Stimulated activated naive CD8-positive, alpha-beta T cell treated with anti-CD3 and anti-CD28 coated beads, Interleukin-15, Interleukin-2, amounts not matched to agents 100 ng/mL and 50 ng/mL, for 24 hours (primary cell): ENCODE data around the gene SERPINA3.

ENCODE experiments used
- H3K27ac Mint-ChIP-seq: one replicate; pipeline ENCODE4 v1.8.0; 2021; ENCODE audit warnings: mild to moderate bottlenecking, mixed read lengths
- H3K27me3 Mint-ChIP-seq: one replicate; pipeline ENCODE4 v1.8.0; 2021; ENCODE audit warnings: mixed read lengths
- H3K36me3 Mint-ChIP-seq: one replicate; pipeline ENCODE4 v1.8.0; 2021; ENCODE audit warnings: low read depth, mixed read lengths
- H3K4me1 Mint-ChIP-seq: one replicate; pipeline ENCODE4 v1.8.0; 2021; ENCODE audit warnings: low read depth, mixed read lengths
- H3K4me3 Mint-ChIP-seq: one replicate; pipeline ENCODE4 v1.8.0; 2021; ENCODE audit warnings: mild to moderate bottlenecking, mixed read lengths
- H3K9me3 Mint-ChIP-seq: one replicate; pipeline ENCODE4 v1.8.0; 2021; ENCODE audit warnings: mixed read lengths

The SERPINA3 gene

GRCh38 chr14:94578712-94579111 is 33.5 kb upstream of the SERPINA3 start:
- H3K27ac Mint-ChIP-seq = no peak overlapping the region
- no peak overlapping the region for H3K4me3 Mint-ChIP-seq
- H3K4me1 Mint-ChIP-seq = no peaks in the 10 kb centered on the region
- no peaks in the 10 kb centered on the region for H3K9me3 Mint-ChIP-seq
- H3K27me3 Mint-ChIP-seq = peaks cover 8% of the 10 kb centered on the region
- H3K36me3 Mint-ChIP-seq = no peaks in the 10 kb centered on the region

GRCh38 chr14:94581127-94581999 is 30.8 kb upstream of the SERPINA3 start, which contains the start of gene SERPINA5:
Gene SERPINA5 (plus strand): TSS chr14:94581426. CDS start chr14:94587363, 5,937 bp downstream.
- Mint-ChIP-seq H3K36me3 (no peaks in the 10 kb centered on the region), H3K9me3 (no peaks in the 10 kb centered on the region), H3K4me3 (no peak within 1 kb of the TSS), H3K4me1 (no peaks in the 10 kb centered on the region), H3K27me3 (peaks cover 8% of the 10 kb centered on the region), H3K27ac (no peak within 1 kb of the TSS)

GRCh38 chr14:94582199-94582750 is 29.9 kb upstream of the SERPINA3 start:
- no peak overlapping the region for H3K4me3 Mint-ChIP-seq
- peaks cover 8% of the 10 kb centered on the region for H3K27me3 Mint-ChIP-seq
- no peaks in the 10 kb centered on the region for H3K36me3 Mint-ChIP-seq
- no peak overlapping the region for H3K27ac Mint-ChIP-seq
- no peaks in the 10 kb centered on the region for H3K9me3 Mint-ChIP-seq
- no peaks in the 10 kb centered on the region for H3K4me1 Mint-ChIP-seq

GRCh38 chr14:94582851-94583250 is 29.3 kb upstream of the SERPINA3 start:
- Mint-ChIP-seq H3K4me1 (no peaks in the 10 kb centered on the region), H3K4me3 (no peak overlapping the region), H3K36me3 (no peaks in the 10 kb centered on the region), H3K27me3 (peaks cover 8% of the 10 kb centered on the region), H3K9me3 (no peaks in the 10 kb centered on the region), H3K27ac (no peak overlapping the region)

GRCh38 chr14:94583557-94583956 is 28.6 kb upstream of the SERPINA3 start:
- Mint-ChIP-seq H3K36me3 (no peaks in the 10 kb centered on the region), H3K27ac (no peak overlapping the region), H3K27me3 (peaks cover 8% of the 10 kb centered on the region), H3K9me3 (no peaks in the 10 kb centered on the region), H3K4me3 (no peak overlapping the region), H3K4me1 (no peaks in the 10 kb centered on the region)

- Mint-ChIP-seq H3K27ac (no peak overlapping the region), H3K27me3 (peaks cover 5% of the 10 kb centered on the region), H3K9me3 (no peaks in the 10 kb centered on the region), H3K4me1 (no peaks in the 10 kb centered on the region), H3K36me3 (no peaks in the 10 kb centered on the region), H3K4me3 (no peak overlapping the region)
Observed at GRCh38 chr14:94584591-94585280, 27.5 kb upstream of the SERPINA3 start.

GRCh38 chr14:94586635-94587034 is 25.6 kb upstream of the SERPINA3 start:
- Mint-ChIP-seq H3K4me3 (no peak overlapping the region), H3K9me3 (no peaks in the 10 kb centered on the region), H3K4me1 (no peaks in the 10 kb centered on the region), H3K27ac (no peak overlapping the region), H3K36me3 (no peaks in the 10 kb centered on the region), H3K27me3 (no peaks in the 10 kb centered on the region)

- H3K27ac Mint-ChIP-seq = no peak overlapping the region
- H3K4me1 Mint-ChIP-seq = no peaks in the 10 kb centered on the region
- H3K4me3 Mint-ChIP-seq = no peak overlapping the region
- H3K9me3 Mint-ChIP-seq = no peaks in the 10 kb centered on the region
- no peaks in the 10 kb centered on the region for H3K36me3 Mint-ChIP-seq
- no peaks in the 10 kb centered on the region for H3K27me3 Mint-ChIP-seq
Observed at GRCh38 chr14:94588311-94588710, 23.9 kb upstream of the SERPINA3 start.

GRCh38 chr14:94591073-94591472 is 21.1 kb upstream of the SERPINA3 start:
- Mint-ChIP-seq H3K27ac (no peak overlapping the region), H3K36me3 (no peaks in the 10 kb centered on the region), H3K4me1 (no peaks in the 10 kb centered on the region), H3K27me3 (no peaks in the 10 kb centered on the region), H3K9me3 (no peaks in the 10 kb centered on the region), H3K4me3 (no peak overlapping the region)

- Mint-ChIP-seq H3K27me3 (no peaks in the 10 kb centered on the region), H3K9me3 (no peaks in the 10 kb centered on the region), H3K4me3 (no peak overlapping the region), H3K4me1 (no peaks in the 10 kb centered on the region), H3K36me3 (no peaks in the 10 kb centered on the region), H3K27ac (no peak overlapping the region)
Observed at GRCh38 chr14:94591871-94592270, 20.3 kb upstream of the SERPINA3 start.

GRCh38 chr14:94592457-94592856 is 19.7 kb upstream of the SERPINA3 start:
- no peaks in the 10 kb centered on the region for H3K27me3 Mint-ChIP-seq
- H3K4me1 Mint-ChIP-seq = no peaks in the 10 kb centered on the region
- no peaks in the 10 kb centered on the region for H3K9me3 Mint-ChIP-seq
- no peak overlapping the region for H3K4me3 Mint-ChIP-seq
- H3K27ac Mint-ChIP-seq = no peak overlapping the region
- H3K36me3 Mint-ChIP-seq = no peaks in the 10 kb centered on the region

GRCh38 chr14:94593376-94593748 is 18.8 kb upstream of the SERPINA3 start:
- Mint-ChIP-seq H3K36me3 (no peaks in the 10 kb centered on the region), H3K27ac (no peak overlapping the region), H3K27me3 (no peaks in the 10 kb centered on the region), H3K4me1 (no peaks in the 10 kb centered on the region), H3K4me3 (no peak overlapping the region), H3K9me3 (no peaks in the 10 kb centered on the region)

GRCh38 chr14:94593749-94594431 is 18.3 kb upstream of the SERPINA3 start:
- Mint-ChIP-seq H3K4me3 (no peak overlapping the region), H3K27ac (no peak overlapping the region), H3K27me3 (no peaks in the 10 kb centered on the region), H3K9me3 (no peaks in the 10 kb centered on the region), H3K4me1 (no peaks in the 10 kb centered on the region), H3K36me3 (no peaks in the 10 kb centered on the region)

GRCh38 chr14:94594441-94594840 is 17.8 kb upstream of the SERPINA3 start:
- Mint-ChIP-seq H3K27me3 (no peaks in the 10 kb centered on the region), H3K27ac (no peak overlapping the region), H3K4me3 (no peak overlapping the region), H3K4me1 (no peaks in the 10 kb centered on the region), H3K36me3 (no peaks in the 10 kb centered on the region), H3K9me3 (no peaks in the 10 kb centered on the region)

GRCh38 chr14:94595912-94596311 is 16.3 kb upstream of the SERPINA3 start:
- no peak overlapping the region for H3K27ac Mint-ChIP-seq
- no peaks in the 10 kb centered on the region for H3K36me3 Mint-ChIP-seq
- no peaks in the 10 kb centered on the region for H3K9me3 Mint-ChIP-seq
- no peak overlapping the region for H3K4me3 Mint-ChIP-seq
- H3K27me3 Mint-ChIP-seq = no peaks in the 10 kb centered on the region
- H3K4me1 Mint-ChIP-seq = no peaks in the 10 kb centered on the region
